HG02938 (cell line): Measurements from ENCODE around the gene MOV10L1.

Experiments
- ATAC-seq: cut with Tn5 transposase; IDR thresholded peaks from one replicate; pipeline ENCODE4 v1.9.1; 2021; ENCODE audit warnings: mild to moderate bottlenecking, moderate library complexity; ENCODE audit not compliant: unreplicated experiment

The MOV10L1 gene

GRCh38 chr22:50089682-50090411 lies at the start of gene MOV10L1:
Gene MOV10L1 (plus strand): TSS chr22:50090006. CDS start chr22:50090089, 83 bp downstream.
- ATAC-seq = no peak

DNA sequence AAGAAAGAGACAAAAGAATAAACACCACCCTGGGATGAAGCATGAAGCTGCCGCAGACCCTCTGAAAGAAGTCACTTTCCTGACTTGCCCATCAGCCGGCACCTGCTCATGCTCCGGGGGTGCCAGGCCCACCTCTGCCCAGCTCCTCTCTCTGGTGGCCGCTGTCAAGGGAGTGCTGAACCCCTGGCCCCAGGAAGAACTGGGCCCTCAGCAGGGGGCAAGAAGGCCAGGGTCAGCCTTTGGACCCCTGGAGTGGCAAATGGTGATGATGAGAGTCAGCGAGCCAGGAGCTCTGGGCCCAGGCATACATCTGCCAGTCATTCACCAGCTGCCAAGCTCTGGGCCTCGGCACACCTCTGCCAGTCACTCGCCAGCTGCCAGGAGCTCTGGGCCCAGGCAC lies 49.1 kb upstream of the MOV10L1 start:
- ATAC-seq = no peak

GRCh38 chr22:50041361-50042065 lies 48.3 kb upstream of the MOV10L1 start:
- no peak for ATAC-seq

- ATAC-seq = no peak
These were observed 45.2 kb upstream of the MOV10L1 start for GRCh38 chr22:50044485-50045118.

GRCh38 chr22:50045211-50046018 lies 44.4 kb upstream of the MOV10L1 start:
- ATAC-seq = no peak

DNA sequence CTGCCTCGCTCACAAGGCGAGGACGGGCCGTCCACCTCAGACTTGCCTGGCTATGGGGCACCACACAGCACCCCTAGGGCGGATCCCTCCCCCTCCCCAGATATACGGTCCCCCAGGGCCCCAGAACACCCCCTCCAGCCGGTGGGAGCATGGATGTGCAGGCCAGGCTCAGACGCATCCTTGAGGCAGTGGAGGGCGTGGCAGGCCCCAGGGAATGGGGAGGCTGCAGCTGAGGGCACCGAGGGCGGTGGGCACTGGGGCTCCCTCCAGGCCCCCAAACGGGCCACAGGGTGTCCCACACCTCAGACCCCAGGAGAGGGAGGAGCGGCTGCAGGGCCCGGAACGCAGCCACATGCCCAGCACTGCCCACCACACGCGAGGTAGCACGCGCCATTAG lies 43.8 kb upstream of the MOV10L1 start:
- no peak for ATAC-seq

DNA sequence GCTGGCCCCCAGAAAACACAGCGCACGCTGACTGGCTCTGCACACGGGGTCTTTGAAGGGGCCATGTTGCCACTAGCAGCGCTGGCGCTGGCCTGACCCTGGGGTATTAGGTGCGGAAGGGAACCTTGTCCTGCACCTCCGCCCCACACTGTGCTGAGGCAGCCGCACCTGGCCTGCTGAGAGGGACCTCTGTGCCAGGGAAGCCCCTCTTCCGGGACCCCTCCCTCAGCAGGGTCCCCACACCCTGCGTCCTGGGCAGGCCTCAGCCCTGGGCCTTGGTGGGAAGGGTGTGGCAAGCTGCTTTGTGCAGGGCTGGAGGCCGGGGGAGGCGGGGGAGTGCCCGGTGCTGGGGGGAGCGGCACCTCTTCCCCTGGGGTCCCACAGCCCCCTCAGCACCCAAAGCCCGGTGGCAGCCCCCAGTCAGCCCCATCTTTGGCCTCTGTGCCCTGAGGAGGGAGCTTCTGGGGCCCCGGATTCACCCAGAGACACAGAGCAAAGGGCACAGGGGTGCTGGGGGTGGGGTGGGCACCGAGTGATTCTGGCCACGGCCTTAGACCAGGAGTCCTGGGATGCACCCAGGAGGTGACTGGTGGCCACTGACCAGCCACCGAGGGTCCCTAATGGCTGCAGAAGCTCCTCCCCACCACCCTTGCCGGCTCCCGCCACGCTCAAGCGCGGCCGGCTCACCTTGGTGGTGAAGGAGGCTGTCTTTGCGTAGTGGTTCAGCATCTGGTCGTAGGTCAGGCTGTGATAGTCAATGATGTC lies 43.1 kb upstream of the MOV10L1 start:
- ATAC-seq = no peak

DNA sequence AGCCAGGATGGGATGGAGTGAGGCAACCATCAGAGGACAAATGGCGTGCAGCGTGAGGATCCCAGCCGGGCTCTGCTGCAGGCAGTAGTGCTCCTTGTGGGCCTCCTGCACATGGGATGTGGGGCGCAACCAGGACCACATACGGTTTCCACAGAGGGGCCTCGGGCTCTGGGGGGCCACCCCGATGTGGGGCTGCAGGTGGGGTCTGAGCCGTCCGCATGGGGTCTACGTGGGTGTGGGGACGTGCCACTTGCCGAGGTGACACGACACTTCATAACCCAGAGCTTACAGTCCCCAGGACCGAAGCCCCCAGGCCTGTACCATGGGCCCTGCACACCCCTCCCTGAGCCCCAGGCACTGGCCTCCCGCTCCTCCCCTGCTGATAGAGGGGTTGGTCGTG lies 42.5 kb upstream of the MOV10L1 start:
- no peak for ATAC-seq

DNA sequence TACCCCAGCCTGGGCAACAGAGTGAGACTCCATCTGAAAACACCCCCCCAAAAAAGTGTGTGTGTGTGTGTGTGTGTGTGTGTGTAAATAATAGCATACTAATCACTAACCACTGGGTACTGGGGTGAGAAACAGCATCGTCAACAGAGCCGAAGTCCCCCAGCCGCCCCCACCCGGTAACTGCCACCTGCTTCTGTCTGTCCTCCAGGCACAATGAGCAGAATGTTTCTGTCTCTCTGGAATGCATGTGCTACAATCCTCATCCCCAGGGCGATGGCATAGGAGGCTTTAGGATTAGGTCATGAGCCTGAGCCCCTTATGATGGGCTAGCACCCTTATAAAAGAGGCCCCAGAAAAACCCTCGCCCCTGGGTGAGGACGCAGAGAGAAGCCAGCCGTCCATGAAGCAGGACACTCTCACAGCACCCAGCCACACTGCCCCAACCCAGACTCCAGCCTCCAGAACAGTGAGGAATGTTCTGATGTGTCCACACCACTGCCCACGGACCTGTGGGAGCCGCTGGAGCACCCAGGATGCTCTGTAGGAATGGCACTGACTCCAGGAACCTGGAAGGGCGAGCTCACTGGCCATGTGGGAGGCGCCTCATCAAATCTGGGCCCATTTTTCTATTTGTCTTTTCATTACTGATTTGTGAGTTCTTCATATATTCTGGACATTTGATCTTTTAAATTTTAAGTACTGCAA lies 41.6 kb upstream of the MOV10L1 start:
- ATAC-seq = no peak

DNA sequence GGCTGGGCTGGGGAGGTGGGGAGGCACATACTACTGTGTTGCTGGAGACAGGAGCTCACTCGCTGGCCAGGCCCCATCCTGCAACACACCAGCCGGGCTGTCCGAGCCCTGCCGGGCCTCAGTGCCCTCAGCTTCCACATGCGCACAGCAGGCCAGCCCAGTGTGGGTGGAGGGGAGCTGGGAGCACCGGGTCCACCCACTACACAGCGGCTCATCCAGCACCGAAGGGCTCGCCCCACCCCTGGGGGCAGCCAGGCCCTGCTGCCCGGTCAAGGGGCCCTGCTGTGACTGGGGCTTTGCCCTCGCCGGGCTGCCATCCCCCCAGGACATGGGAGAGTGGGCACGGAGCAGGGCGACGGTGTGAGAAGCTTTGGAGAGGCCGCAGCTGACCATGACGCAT lies 41.0 kb upstream of the MOV10L1 start:
- no peak for ATAC-seq

DNA sequence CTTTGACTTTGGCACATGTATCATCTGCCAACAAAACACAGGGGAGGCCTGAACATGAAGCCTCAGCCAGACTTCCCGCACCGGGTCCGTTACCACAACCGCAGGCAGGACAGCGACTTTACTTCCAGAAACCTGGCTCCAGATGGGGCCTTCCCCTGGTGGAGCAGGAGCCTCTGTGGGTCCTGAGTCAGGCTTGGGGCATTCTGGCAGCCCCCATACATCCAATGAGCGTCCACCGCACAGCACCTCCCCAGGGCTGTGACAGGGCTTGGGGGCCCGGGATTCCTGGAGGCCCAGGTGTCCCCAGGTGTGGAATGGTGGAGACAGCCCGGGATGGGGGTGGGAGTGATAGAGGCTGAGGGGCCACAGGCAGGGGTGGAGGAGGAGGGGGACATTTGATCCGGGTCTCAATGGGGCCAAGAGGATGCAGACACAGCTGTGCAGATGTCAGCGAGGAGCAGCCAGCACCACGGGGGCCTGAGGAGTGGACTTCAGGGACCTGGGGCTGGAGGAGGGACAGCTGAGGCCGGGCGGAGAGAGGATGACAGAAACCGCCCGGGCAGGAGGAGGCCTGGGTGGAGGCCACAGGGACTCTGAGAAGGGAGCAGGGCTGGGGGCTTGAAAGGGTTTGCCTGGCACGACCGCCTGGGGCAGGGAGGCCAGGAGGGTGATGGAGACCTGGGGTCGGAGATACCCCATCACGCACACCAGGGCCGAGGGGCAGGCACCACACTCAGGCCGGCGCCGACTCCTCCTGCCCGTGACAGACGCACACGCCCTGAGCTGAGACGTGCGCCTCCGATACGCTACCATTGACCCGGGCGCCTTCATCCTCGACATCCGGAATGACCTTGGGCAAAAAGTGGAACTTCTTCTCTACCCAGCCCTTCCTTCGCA lies 40.3 kb upstream of the MOV10L1 start:
- ATAC-seq = no peak

GRCh38 chr22:50051930-50052329 lies 37.9 kb upstream of the MOV10L1 start:
- ATAC-seq = no peak

GRCh38 chr22:50053861-50054260 lies 35.9 kb upstream of the MOV10L1 start:
- no peak for ATAC-seq

- no peak for ATAC-seq
These were observed 33.4 kb upstream of the MOV10L1 start for GRCh38 chr22:50056214-50056972.

GRCh38 chr22:50057278-50058060 lies 32.3 kb upstream of the MOV10L1 start:
- no peak for ATAC-seq

DNA sequence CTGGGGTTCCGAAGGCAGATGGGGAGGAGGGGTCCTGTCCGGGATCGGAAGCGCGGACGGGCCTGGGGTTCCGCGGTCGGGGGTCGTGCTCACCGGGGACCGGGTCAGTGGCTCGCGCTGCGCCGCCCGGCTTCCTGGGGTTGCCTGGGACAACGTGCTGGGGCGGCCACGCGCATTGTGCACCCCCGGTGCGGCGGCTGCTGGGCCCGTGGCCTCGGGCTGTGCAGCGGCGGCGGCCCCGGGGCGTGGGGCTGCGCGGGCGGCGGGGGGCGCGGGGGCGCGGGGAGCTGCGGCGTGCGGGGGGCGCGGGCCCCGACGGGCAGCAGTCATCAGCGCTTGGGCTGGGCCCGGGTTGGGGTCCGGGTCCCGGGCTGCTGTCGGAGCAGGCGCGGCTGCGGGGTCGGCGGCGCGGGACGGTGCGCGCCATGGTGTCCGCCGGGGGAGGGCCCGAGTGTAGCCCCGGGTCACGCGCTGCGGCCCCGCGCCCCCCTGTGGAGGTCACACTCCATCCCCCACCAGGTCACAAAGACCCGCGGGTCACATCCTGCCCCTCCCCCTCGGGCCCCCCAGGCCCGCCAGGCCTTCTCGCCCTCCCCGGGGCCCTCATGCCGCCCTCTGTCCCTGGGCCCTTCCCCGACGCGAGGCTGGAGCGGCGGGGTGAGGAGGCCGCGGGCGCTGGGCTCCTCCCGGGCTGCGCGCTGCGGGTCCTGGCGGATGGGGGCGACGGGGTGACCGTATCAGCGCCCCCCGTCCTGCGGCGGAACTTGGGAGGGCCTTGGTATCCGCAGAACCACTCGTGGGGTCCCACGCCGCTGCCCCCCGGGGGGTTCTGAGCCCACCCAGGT lies 31.5 kb upstream of the MOV10L1 start, which contains the start of gene TTLL8:
Gene TTLL8 (minus strand): TSS at position 238 of the 845 bp plus-strand sequence.
- no peak for ATAC-seq
